ENCODE data around the gene C13orf42.

The C13orf42 gene

DNA sequence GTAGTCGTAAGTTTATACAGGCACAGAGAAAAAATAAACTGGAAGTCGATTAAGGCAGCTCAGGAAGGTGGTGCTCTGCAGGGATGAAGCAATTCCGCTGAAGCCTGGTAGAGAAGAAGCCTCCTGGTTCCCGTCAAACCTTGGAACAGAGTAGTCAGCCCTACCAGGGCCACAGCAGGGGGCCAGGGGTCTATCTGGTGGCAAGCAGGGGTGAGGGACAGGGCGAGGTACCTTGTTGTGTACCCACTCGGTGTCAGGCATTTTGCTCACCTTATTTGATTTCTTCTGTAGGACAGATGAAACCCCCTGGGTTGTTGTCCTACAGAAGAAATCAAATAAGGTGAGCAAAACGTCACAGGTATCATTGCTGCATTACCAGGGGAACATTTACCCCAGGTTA lies 70.6 kb downstream of the C13orf42 start:
- TF ChIP-seq POLR2A (IDR thresholded peaks at IDR 0.05; ENCODE audit: extremely low read depth, insufficient read length) (no peak), MYC (IDR thresholded peaks at IDR 0.05; ENCODE audit: low read depth, low read length) (no peak)
- TF ChIP-seq, protein P1, sequence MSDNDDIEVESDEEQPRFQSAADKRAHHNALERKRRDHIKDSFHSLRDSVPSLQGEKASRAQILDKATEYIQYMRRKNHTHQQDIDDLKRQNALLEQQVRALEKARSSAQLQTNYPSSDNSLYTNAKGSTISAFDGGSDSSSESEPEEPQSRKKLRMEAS (IDR thresholded peaks at IDR 0.05; ENCODE audit: low read depth, low read length), result no peak
- TF ChIP-seq, protein P2, sequence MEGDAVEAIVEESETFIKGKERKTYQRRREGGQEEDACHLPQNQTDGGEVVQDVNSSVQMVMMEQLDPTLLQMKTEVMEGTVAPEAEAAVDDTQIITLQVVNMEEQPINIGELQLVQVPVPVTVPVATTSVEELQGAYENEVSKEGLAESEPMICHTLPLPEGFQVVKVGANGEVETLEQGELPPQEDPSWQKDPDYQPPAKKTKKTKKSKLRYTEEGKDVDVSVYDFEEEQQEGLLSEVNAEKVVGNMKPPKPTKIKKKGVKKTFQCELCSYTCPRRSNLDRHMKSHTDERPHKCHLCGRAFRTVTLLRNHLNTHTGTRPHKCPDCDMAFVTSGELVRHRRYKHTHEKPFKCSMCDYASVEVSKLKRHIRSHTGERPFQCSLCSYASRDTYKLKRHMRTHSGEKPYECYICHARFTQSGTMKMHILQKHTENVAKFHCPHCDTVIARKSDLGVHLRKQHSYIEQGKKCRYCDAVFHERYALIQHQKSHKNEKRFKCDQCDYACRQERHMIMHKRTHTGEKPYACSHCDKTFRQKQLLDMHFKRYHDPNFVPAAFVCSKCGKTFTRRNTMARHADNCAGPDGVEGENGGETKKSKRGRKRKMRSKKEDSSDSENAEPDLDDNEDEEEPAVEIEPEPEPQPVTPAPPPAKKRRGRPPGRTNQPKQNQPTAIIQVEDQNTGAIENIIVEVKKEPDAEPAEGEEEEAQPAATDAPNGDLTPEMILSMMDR (IDR thresholded peaks at IDR 0.05; ENCODE audit: low read depth, low read length), result no peak
- no peak overlapping the region for H3K4me3 ChIP-seq (ENCODE audit: low read depth, low read length)
- no peak for DNase-seq (ENCODE audit: low read depth)

DNA sequence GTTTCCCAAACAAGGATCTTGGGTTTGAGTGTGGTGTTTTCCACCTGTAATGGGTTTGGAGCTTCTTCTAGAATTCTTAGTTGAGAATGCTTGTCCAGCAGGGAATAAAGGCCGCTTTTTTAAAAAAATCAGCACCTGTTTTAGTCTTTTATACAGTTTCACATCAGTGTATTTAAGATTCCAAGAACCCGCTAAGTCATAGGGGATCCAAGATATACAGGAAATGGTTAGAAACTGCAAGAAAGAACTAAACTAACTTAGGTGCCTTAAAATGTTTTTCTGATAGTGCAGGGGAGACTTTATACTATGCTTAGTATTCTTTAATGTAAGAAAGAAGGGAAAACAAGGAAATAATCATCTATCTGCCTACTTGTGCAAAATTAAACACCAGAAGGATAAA lies 74.7 kb downstream of the C13orf42 start:
- no peak for TF ChIP-seq POLR2A (IDR thresholded peaks at IDR 0.05; ENCODE audit: extremely low read depth, insufficient read length)
- TF ChIP-seq MYC (IDR thresholded peaks at IDR 0.05; ENCODE audit: low read depth, low read length), result no peak
- TF ChIP-seq, protein P1 (IDR thresholded peaks at IDR 0.05; ENCODE audit: low read depth, low read length), result no peak
- TF ChIP-seq, protein P2 (IDR thresholded peaks at IDR 0.05; ENCODE audit: low read depth, low read length), result no peak
- no peak for DNase-seq (ENCODE audit: low read depth)
- H3K4me3 ChIP-seq (ENCODE audit: low read depth, low read length), result no peak overlapping the region

DNA sequence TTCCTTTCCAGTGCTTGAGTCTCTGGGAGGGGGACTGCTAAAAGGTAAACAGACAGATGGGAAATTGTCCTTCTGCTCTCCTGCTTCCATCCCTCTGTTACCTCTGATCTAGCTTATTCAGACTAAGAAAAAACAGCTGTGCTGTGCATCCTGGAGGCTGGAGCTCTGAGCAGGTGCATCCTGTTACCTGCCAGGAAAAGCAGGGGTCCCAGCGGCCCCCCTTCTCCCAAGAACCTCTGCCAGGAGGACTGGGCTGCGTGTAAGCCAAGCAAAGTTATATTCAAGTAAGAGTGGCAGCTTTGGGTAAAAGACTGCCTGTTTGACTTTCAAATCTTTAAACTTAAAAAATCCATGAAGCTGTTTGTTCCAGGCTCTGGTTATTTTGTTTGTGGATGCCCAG lies 75.1 kb downstream of the C13orf42 start:
- DNase-seq (ENCODE audit: low read depth), result no peak
- no peak for TF ChIP-seq MYC (IDR thresholded peaks at IDR 0.05; ENCODE audit: low read depth, low read length)
- TF ChIP-seq POLR2A (IDR thresholded peaks at IDR 0.05; ENCODE audit: extremely low read depth, insufficient read length), result no peak
- TF ChIP-seq, protein P2 (IDR thresholded peaks at IDR 0.05; ENCODE audit: low read depth, low read length), result no peak
- TF ChIP-seq, protein P1 (IDR thresholded peaks at IDR 0.05; ENCODE audit: low read depth, low read length), result no peak
- no peak overlapping the region for H3K4me3 ChIP-seq (ENCODE audit: low read depth, low read length)

DNA sequence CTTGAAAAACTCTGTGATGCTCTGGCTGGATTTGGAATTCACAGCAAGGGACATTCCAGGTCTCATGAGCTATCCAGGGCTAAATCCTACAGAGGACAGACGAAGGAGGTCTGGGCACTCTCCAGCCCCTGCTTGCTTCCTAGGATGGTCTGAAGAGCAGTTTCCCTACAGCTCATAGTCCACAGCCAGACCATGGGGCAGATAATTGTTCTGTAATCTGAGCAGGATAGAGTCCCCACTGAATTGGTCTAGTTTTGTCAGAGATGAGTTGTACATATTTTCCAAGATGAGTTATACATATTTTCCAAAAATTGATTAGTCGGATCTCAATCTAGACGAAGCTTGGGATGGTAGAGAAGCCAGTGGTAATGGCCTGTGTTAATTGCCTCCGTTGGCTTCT lies 75.6 kb downstream of the C13orf42 start:
- no peak overlapping the region for H3K4me3 ChIP-seq (ENCODE audit: low read depth, low read length)
- TF ChIP-seq, protein P1 (IDR thresholded peaks at IDR 0.05; ENCODE audit: low read depth, low read length), result no peak
- TF ChIP-seq MYC (IDR thresholded peaks at IDR 0.05; ENCODE audit: low read depth, low read length) (no peak), POLR2A (IDR thresholded peaks at IDR 0.05; ENCODE audit: extremely low read depth, insufficient read length) (no peak)
- DNase-seq (ENCODE audit: low read depth), result no peak

DNA sequence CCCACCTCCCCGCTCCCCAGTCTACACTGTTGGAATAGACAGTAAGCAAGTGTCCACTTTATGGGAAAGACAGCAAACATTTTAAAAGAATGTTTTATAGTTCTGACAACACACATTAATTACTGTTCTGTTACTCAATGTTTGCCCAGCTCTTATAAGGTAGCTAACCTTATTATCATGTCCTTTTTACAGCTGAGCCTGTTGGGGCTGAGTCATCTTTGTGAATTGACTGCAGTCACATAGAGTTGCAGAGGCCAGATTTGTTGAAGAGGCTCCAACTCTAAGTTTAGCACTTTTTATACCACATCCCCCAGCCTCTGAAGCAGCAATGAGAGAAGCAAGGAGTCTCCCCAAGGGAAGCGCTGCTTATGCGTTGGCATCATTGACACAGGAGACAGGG lies 76.2 kb downstream of the C13orf42 start:
- no peak overlapping the region for H3K4me3 ChIP-seq (ENCODE audit: low read depth, low read length)
- no peak for DNase-seq (ENCODE audit: low read depth)
- TF ChIP-seq, protein P1 (IDR thresholded peaks at IDR 0.05; ENCODE audit: low read depth, low read length), result no peak
- TF ChIP-seq POLR2A (IDR thresholded peaks at IDR 0.05; ENCODE audit: extremely low read depth, insufficient read length) (no peak), MYC (IDR thresholded peaks at IDR 0.05; ENCODE audit: low read depth, low read length) (no peak)

DNA sequence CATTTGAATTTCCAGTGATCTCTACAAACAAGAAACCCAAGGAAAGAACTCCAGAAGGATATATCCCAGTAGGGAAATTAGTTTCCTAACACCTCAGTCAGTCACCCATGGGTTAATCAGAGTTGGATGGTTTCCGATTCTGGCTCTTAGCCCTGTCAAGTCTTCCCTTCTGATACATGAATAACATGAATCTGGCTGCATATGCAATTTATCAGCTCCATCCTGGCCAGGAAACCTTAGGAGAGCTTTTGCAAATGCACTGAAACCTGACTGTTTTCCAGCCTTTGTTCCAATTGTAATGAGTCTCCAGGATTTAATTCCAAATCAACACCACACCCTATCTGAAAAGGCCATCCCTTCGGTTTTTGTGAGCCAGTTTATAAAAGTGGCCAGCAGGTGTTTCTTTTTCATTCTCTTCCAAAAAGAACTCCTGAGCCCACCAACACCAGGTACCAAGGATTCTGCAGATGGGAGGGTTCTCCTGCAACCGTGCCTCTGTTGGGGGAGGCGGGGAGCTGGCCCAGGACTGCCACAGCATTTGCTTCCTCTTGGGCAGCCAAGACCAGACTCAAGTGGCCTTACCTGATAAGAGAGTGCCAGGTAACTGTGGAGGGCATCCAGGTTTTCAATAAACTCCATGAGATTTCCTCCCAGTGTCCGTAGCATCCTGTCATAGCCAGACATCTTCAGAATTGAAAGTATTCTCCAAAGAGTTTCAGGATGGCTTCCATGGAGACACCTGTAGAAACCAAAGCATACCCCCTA lies 77.5 kb downstream of the C13orf42 start:
- H3K4me3 ChIP-seq (ENCODE audit: low read depth, low read length), result no peak overlapping the region
- TF ChIP-seq, protein P2 (IDR thresholded peaks at IDR 0.05; ENCODE audit: low read depth, low read length), result no peak
- TF ChIP-seq MYC (IDR thresholded peaks at IDR 0.05; ENCODE audit: low read depth, low read length) (no peak), POLR2A (IDR thresholded peaks at IDR 0.05; ENCODE audit: extremely low read depth, insufficient read length) (no peak)
- TF ChIP-seq, protein P1 (IDR thresholded peaks at IDR 0.05; ENCODE audit: low read depth, low read length), result no peak
- no peak for DNase-seq (ENCODE audit: low read depth)
